Measurements from ENCODE around the gene DCTD.

Gene DCTD

DNA sequence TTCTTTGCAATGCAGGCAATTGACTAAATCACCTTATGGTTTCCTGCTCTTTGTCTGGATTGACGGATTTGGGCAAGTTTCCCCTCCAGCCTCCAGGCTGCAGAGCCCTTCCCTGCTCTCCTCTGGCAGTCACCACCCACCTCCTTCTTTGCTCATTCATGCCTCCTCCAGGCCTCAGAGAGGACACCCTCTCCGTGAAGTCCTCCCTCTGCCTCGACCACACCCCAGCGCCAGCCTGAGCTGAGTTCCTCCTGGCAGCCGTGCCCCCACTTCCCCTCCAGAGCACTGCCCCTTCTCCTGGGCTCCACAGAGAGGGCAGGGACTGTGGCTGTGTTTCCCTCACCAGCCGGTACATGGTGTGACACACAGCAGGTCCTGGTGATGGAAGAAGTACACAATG, 53.7 kb downstream of the DCTD start:
- no peak for DNase-seq

DNA sequence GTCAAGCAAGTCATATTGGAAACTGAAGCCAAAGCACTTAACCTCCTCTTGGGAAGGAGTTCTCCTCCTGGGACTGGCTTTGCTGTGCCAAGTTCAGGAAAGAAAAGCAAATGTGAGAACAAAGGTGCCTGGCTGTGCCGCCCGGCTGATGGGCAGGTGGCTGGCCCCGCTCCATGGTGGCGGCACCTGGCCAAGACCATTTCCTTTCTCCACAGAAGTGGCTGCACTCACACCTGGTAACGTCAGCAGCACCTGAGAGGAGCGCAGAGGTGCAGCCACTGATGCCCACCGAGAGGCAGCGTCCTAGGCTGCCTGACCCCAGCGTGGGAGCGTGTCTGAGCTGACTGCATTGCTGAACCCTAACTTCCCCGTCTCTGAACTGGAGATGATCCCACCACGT, 54.3 kb downstream of the DCTD start:
- DNase-seq, result no peak

DNA sequence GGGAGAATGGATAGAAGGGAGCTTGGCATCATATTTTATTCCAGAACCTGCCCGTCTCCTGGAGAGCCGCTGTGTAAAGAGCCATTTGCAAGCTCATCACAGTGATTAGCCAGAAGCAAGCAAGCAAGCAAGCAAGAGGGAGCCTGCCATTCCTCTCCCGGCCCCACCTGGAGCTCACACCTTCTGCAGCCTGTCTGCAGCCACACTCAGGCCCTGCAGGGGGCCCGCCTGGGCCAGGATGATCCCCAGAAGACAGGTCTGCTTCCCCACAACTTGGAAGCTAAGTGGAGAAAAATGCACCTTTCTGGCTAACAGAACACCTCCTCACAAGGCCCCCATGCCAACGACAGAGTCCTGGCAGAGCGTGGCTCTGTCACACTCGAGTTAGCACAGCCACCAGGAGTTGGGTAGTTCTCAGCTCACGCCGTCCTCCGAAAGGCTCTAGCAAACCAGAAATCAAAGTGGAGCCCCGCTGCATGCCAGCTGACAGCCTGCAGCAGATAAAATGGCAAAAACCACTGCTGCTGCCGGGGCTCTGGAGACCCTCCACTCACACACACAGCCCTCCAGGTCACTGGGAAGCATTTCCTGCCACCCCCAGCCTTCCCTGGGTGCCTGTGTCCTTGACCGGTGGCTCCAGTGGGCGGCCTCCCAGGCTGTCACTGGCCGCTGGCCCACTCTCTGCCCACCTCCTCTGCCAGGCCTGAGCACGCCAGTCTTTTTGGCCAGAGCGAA, 54.9 kb downstream of the DCTD start:
- no peak for DNase-seq

DNA sequence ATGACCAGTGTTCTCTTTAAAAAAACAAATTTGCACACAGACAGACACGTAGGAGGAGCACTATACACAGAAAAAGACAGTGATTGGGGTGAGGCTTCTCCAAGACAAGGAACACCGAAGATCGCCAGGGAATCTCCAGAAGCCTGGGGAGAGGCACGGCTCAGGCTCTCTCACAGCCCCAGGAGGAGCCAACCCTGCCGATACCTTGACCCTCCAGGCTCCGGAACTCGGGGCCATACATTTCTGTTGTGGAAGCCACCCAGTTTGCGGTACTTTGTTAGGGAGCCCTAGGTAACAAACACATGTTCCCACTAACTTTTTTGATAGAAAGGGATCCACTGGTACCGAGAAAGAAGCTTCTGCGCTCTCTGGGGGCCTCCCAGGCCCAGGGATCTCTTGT, 55.8 kb downstream of the DCTD start:
- DNase-seq, result no peak

DNA sequence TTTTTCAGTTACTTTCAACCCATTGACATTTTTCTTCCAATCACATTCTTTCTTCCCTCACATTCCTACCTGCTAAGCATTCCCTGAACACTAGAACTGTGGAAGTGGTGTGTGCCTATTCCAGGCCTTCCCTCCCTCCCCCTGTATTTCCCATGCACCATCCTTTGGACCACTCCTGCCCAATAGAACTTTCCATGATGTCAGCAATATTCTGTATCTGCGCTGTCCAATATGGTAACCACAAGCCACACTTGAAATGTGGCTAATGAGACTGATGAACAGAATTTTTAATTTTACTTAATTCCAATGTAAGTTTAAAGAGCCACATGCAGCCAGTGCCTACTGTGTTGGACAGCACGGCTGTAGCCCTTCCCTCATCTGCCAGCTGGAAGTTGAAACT, 57.5 kb downstream of the DCTD start:
- no peak for DNase-seq

DNA sequence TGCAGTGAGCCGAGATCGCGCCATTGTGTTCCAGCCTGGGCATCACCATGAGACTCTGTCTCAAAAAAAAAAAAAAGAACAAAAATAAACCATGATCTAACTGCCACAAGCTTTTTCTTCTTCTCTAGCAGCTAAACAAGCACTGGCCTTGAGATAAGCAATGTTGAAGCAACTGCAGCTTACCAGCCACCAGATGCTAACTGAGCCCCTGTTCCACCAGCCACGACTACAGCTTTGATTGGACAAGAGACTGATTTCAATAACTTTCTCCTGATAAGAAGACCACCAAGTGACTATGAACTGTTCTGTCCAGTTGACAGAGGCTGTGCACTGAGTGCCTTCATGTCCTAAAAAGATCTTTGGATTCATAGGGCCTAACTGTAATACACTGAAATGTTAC, 58.5 kb downstream of the DCTD start:
- no peak for DNase-seq

DNA sequence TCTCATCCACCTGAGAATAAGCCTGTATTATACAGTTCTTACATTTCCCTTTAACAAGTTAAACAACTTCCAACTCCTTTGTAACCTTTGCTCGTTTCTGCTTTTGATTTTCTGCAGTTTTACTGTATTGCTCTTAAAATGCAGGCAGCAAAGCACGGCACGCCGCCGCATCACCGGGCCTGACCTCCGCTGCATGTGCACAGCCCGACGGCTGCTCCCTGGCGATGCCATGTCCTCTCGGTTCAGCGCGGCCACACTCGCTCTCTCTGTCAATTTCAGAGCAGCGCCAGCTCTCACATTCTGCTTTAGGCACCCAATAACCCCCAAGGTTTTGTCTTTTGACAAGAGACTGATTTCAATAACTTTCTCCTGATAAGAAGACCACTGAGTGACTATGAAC, 60.3 kb downstream of the DCTD start:
- DNase-seq, result no peak

DNA sequence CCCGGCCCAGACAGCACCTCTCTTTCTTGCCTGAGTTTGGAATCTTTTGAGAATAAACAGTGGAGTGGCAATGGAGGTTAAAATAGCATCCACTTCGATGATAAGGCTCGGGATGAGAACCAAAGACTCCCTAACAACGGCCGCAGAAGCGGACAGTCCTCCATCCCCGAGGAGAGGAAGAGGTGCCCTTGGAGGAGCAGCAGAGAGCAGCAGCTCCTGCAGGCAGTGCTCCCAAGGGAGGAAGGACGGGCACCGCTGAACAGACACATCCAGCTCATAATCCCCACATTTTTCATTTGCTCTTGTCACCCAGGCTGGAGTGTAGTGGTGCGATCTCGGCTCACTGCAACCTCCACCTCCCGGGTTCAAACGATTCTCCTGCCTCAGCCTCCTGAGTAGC, 61.3 kb downstream of the DCTD start:
- no peak for DNase-seq

DNA sequence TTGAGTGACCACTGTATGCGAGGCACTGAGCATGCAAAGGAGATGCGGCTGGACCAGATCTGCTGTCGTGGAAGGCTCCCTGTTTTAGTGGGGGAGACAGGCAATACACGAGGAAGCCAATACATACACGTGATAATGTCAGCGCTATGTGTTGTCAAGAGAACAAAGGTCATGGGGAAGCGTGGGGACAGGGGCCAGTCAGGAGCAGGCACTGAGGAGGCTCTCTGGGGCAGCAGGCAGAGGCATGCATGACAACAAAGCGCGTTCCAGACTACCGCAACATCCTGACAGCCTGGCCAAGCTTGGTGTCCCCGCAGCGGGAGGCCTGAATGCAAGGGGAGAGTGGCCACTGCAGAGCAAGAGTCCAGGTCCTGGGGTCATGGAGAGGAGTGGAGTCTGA, 61.9 kb downstream of the DCTD start:
- DNase-seq, result no peak

DNA sequence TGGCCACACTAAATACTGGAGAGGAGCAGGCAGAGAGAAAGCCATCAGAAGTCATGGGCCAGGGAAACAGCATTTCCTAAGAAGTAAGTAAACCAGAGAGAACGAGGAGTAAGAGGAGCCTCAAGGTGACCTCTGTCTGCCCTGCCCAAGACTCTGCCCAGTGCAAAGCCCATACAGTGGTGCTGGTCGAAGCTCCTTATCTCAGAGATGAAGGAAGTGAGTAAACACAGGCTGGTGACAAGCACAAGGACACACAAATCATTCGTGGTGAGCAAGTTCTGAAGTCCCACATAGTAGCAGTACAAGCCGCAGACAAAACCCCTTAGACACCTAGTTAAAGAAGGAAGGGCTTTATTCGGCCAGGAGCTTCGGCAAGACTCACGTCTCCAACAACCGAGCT, 62.7 kb downstream of the DCTD start:
- no peak for DNase-seq

DNA sequence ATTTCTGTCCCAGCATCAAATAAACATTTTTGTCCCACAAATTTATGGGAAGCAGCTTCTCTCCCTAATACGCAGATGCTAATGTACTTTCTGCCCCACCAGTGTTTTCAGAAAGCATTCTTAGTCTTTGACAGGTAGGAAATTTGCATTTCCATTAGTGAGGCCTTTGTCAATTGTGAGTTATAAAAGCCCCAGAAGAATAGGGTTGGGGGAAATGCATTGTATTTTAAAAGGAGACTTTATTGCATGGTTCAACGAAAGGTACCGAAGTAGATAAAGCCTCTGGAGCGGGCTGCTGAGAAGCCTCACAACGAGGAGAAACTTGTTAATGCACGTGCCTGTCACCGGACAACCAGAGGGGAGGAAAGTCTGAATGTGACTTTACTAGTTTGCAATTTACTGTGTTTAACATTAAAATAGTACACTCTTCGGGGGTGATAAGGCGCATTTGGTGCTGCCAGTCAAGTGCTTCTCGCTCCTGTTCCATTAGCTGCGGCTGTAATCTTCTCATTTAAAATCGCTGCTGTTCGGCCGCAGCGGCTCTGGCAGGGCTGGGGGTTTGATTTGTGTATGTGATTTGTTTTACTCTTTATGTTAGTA, 63.4 kb downstream of the DCTD start:
- no peak for DNase-seq

DNA sequence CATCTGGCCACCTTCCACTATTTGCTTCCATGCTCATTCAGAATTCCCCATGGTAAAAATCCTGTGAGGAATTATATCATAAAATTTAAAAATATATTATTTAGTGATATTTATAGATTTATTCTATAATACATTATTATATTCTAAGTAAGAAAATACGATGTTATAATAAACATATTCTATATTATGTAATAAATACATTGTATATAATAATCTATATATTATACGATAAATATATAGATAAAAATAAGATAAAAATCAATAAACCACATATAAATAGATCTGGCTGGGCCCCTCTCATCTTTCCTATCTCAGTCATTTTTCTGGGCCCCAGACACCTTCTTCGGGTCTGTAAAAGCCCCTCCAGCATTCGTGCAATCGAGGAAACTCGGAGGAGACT, 68.5 kb downstream of the DCTD start:
- DNase-seq, result no peak

DNA sequence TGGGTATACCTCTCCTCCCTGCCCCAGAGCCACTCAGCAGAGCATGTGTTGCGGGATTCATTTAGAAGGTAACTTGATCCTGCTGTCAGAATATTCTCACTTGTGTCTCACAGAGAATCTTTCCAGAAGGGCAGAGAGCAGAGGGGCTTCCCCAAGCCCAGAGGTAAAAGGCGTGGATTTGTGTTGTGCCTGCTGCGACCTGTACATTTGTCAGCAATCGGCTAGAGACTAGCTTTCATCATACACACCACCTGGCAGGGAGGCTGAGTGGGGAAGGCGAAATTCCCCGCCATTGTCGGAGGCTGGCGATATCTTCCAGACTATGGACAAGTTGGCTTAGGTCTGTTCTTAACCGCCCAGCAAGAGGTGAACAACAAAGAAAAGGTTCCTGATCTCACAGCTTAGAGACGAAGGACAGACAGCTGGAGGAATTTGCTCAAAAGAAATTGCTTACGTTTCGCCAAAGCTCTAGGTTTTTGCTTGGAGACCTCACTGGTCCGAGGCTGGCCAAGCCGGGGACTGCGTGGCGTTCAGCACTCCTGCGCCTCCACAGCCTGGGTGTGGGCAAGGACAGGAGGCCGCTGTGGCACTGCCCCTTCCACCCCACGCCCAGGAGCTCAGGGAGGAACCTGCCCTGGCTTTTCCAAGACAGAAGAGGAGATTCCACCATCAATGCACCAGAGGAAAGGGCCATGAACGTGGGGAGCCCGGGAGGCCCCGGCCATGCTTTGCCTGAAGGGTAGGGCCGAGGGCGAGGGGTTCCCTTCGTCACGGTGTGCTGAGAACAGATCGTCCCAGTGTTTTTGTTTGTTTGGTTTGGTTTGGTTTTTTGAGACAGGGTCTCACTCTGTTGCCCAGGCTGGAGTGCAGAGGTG, 69.4 kb downstream of the DCTD start:
- DNase-seq, result no peak

DNA sequence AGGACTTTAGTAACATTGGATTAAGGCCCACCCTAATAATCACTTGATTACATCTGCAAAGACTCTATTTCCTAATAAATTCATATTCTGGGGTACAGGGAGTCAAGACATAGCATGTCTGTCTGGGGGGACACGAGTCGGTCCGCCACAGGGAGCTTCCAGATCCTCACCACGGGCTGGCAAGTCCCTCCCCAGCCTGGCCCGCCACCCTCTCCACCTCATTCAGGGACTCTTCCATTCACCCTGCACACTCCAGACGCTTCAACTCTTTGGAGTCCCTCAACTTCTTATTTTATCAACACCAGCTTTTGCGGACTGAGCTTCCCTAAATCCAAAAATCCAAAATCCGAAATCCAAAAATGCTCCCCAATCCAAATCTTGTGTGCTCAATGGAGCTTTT, 71.2 kb downstream of the DCTD start:
- no peak for DNase-seq

DNA sequence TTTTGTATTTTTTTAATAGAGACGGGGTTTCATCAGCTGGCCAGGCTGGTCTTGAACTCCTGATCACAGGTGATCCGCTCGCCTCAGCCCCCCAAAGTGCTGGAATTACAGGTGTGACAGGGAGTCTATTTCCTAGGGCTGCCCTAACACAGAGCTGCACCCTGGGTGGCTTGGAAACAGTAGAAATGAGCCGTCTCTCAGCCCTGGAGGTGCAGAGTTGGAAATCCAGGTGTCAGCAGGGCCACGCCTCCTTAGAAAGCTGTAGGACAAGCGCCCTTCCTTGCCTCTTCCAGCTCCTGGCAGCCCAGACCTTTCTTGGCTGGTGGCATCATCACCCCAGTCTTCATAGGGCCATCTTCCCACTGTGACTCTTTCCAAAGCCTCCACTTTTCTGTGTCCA, 71.6 kb downstream of the DCTD start:
- DNase-seq, result no peak

DNA sequence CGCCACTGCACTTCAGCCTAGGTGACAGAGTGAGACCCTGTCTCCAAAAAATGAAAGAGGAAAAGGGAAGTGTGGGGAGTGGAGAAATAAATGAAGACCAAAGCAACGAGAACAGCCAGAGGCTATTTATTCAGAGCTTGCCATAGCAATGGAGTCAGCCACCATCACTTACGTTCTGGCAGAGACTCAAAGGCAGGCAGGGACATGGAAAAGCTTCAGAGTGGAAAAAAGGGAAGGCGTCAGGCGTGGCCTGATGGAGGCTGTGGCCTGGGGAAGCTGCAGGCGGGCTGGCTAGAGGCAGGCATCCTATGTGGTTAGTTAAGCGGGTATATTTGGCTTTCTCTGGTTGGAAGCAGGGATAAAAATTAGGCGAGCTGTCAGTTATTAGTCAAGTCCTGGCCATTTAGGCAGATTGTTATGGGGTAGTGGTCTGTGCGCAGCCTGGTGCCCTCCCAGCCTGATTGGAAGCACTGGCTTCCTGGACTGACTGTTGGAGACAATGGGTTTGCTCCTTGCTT, 73.3 kb downstream of the DCTD start:
- DNase-seq, result no peak

DNA sequence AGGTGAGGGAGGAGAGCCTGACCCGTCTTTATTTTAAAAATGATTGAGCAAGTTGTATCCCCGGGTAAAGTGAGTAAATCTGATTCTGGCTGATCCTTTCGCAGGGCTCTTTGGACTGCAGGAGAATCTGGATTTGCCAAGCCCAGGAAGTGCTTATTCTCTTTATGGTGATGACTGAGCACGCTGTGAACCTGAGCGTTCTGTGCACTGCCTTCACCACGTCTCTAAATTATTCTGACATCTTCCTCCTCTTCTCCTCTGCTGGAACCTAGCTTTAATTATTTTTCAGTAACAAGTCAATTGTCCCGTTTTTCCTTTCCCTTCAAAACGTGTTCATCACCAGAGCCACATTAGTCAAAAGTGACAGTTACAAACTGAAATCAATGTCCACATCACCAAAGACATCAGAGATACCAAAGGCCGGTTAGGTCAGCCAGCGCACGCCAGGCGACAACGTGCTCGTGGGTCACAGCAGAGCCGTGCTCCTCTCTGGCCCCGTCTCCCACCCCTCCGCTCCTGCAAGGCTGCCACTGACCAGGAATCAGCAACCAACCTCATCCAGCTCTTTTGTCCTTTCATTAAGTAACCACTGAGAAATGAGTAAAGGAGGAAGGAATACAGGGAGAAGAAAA, 74.3 kb downstream of the DCTD start:
- DNase-seq, result no peak

DNA sequence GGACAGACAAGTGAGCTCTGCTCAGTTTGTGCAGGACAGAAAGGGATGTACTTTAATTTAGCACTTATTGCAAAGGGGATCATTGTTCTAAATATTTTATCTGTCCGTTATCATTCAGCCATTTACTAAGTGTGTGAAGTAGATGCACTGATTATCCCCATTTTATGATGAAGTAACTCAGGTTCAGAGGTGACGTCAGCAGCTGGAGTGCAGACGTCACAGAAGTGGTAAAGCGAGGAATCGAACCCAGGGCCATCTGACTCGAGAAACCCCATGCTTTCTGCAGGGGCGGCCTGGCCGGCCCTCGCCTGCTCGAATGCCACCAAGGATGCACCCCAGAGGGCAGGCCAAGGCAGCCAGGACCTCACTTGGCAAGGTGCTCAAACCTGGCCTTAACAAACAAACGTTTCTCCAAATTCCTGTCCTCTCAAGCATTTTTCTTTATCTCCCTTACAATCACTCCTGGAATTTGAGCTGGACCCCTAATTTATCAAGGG, 75.0 kb downstream of the DCTD start:
- no peak for DNase-seq

DNA sequence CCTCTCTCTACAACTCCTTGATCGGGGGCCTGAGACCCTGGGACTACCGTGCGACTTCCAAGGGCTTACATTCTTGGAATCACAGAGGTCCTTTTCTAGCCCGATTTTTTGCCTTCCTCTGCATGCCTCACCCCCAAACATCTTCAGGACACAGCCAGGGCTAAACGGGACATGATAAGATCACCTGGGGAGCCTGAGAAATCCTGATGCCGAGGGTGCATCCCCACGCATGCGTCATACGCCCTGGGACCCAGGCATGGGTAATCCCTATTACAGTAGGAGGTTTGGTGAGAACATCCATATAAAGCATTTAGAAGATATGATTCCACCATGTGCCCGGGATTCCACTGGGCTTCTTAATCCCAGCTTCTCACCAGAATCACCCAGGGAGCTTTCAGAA, 77.1 kb downstream of the DCTD start:
- DNase-seq, result no peak
